Heart left ventricle (tissue), 13 donors: Measurements from ENCODE around the gene KRT9.

ENCODE experiments used
- POLR2A ChIP-seq, 2 donors: fragments of 450-650 bp; IDR thresholded peaks; one replicate each; pipeline ENCODE4 v1.6.1; 2017; ENCODE audit warnings: antibody characterized with exemption in 2 of 2, mild to moderate bottlenecking in 2 of 2, moderate library complexity in 2 of 2
- TF ChIP-seq, protein P1 (sequence below), 12 donors: fragments of 200-600 bp; sonication (generic) in 4 of 12; IDR thresholded peaks; one replicate each; pipeline versions ENCODE4 v1.5.0 to v1.8.0; 2018 to 2022; ENCODE audit warnings: antibody characterized with exemption in 12 of 12, mild to moderate bottlenecking in 5 of 12
- donor health status: ischemic (EF 13 %, LVEDD 7.1; RV severe dilation, severe dysfunction).
- donor health status: DM: no; HTN: yes; CAD: no.
- donor health status: DM: no; HTN: no; CAD: no.
- donor health status: ischemic (EF 25% LVEDD 6.9; RV normal size, moderate dysfunction).
- donor health status: ischemic (EF 25% LVEDD 5.7; RV mildly dilated, moderate dysfunction).
- donor health status: ischemic (EF 35%, LVEDD 5.7; RV mildly dilated, moderate dysfunction).
- donor health status: nonischemic (EF 11% LVEDD 7.7; RV severe dilation, severe dysfunction).
- donor health status: DM: yes; HTN: yes; CAD: no.
- donor health status: PGD.
- donor health status: ischemic (EF 29% LVEDD 5.4; RV normal size, mild dysfunction).
- donor health status: nonischemic (EF 23%, LVEDD 6.1; RV moderate dilation, normal function).

DNA sequence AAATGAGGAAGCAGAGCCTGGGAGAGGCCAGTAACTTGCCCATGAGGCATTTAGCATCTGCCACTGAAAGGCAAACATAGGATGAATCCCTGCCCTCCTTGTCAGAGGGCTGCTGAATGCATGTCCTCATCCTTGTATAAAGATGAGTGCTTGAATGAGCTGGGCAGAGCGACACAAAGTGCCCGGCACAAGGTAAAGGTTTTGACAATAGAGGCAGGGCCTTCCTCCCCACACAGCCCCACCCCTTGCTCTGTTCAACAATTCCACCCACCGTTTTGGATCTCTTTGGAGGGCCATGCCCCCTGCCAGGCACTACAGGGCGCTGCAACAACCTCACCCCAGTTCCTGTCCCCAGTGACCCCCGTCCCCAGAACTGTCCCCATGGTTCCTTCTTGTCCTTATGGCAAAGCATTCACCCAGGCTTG is 42.4 kb downstream of the KRT9 start:
- no peak for TF ChIP-seq POLR2A (IDR thresholded peaks at IDR 0.05)
- TF ChIP-seq, protein P1, sequence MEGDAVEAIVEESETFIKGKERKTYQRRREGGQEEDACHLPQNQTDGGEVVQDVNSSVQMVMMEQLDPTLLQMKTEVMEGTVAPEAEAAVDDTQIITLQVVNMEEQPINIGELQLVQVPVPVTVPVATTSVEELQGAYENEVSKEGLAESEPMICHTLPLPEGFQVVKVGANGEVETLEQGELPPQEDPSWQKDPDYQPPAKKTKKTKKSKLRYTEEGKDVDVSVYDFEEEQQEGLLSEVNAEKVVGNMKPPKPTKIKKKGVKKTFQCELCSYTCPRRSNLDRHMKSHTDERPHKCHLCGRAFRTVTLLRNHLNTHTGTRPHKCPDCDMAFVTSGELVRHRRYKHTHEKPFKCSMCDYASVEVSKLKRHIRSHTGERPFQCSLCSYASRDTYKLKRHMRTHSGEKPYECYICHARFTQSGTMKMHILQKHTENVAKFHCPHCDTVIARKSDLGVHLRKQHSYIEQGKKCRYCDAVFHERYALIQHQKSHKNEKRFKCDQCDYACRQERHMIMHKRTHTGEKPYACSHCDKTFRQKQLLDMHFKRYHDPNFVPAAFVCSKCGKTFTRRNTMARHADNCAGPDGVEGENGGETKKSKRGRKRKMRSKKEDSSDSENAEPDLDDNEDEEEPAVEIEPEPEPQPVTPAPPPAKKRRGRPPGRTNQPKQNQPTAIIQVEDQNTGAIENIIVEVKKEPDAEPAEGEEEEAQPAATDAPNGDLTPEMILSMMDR (IDR thresholded peaks at IDR 0.05): no peak
